Left ventricle myocardium inferior (tissue), 1 donor: Measurements from ENCODE around the gene CYRIA. TPM values are rescaled to one million over a fixed set of nuclear protein-coding genes. Genes with fewer than 3 reads are reported as not detected.
A peak's percentile ranks its signal among the peaks of the same experiment; 100 is the strongest.

Experiments used
- DNase-seq: peaks from one replicate; pipeline ENCODE4 v3.0.0-alpha.2; 2020
- H3K27ac ChIP-seq: fragments of 200-600 bp; replicated peaks from 2 replicates; pipeline ENCODE4 v1.8.0; 2021
- H3K27me3 ChIP-seq: fragments of 200-600 bp; 2 replicates; pipeline ENCODE4 v1.8.0; 2021; ENCODE audit warnings: low read depth
- H3K36me3 ChIP-seq: fragments of 200-600 bp; 2 replicates; pipeline ENCODE4 v1.8.0; 2021
- H3K4me1 ChIP-seq: fragments of 200-600 bp; 2 replicates; pipeline ENCODE4 v1.8.0; 2021
- H3K4me3 ChIP-seq: fragments of 200-600 bp; 2 replicates; pipeline ENCODE4 v1.8.0; 2021; ENCODE audit warnings: mild to moderate bottlenecking, moderate library complexity
- H3K9me3 ChIP-seq: fragments of 200-600 bp; replicated peaks from 2 replicates; pipeline ENCODE4 v1.8.0; 2021
- CTCF ChIP-seq: fragments of 200-600 bp; IDR thresholded peaks from 2 replicates; pipeline ENCODE4 v1.8.0; 2021; ENCODE audit warnings: antibody characterized with exemption, mild to moderate bottlenecking, borderline replicate concordance
- intact Hi-C: fragments of 100-400 bp; cut with micrococcal nuclease; formaldehyde crosslinking; loops from one replicate; pipeline ENCODE4 v1.11.0; 2022
- total RNA-seq: library from RNA; stranded (reverse); fragmentation: NEBNext Ultra II Directional; extraction: Animal tissue kit (Norgen Biotek cat#: 25700); gene quantifications from one replicate; pipeline ENCODE4 v1.2.1, GENCODE V29; 2021
- donor health status: DM: no; HTN: yes; CAD: no; lungs with severe emphysema.

The CYRIA gene
- total RNA-seq, 1 donor from 2014 or later, result 4.1 TPM

DNA sequence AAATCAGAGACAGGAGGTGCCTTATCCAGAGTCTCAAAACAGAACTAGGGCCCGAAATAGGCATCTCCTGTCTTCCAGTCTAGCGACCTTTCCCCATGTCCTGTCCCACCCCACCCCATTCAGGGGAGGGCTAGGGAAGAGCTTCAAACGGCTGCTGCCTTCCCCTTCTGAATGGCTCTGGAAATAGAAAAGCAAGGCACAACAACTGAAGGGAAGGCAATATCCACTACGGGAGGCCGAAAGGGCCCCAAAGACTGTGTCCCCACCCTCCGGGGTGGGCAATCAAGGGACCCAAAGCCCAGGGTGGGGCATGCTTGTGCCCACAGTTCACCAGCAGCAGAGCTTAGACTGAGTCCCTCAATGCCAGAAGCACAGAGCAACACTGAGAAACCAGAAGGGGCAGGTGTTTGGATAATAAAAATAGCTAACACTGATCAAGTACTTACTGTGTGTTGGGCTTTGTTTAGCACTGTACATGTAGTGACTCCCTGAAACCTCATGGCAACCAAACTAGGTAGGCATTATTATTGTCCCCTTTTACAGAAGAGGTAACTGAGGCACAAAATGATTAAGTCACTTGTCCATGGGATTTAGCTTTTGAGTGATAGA, 38.5 kb downstream of the CYRIA start:
- Histone ChIP-seq H3K36me3 (no peaks in the 10 kb centered on the region), H3K4me1 (peaks cover 73% of the 10 kb centered on the region), H3K27ac (peak overlapping the region; percentile 82), H3K9me3 (no peaks in the 10 kb centered on the region), H3K4me3 (no peak overlapping the region), H3K27me3 (peaks cover 3% of the 10 kb centered on the region)
- no peak for DNase-seq
- intact Hi-C loops, result no loop called here
- TF ChIP-seq CTCF, result no peak

DNA sequence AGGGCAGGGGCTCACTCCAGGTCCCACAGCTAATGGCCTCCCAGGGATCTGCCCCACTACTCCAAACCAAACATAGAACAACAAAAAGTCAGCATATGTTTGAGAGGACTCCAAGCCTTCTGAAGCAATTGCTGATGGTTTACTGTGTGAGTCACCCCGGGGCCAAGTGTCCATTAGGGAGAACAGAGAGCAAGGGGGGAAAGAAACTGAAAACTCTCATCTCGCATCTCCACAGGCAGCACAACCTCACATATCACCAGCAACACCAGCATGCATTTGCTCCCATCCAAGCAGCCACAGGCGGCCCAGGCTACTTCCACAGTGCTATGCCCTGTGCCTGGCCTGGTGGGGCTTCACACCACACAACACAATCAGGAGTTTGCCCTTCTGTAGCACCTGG, 39.1 kb downstream of the CYRIA start:
- H3K36me3 ChIP-seq, result no peaks in the 10 kb centered on the region
- peaks cover 72% of the 10 kb centered on the region for H3K4me1 ChIP-seq
- no peak overlapping the region for H3K4me3 ChIP-seq
- peak overlapping the region; percentile 82 for H3K27ac ChIP-seq
- H3K9me3 ChIP-seq, result no peaks in the 10 kb centered on the region
- intact Hi-C loops, result no loop called here
- TF ChIP-seq CTCF, result no peak
- no peaks in the 10 kb centered on the region for H3K27me3 ChIP-seq
- no peak for DNase-seq

DNA sequence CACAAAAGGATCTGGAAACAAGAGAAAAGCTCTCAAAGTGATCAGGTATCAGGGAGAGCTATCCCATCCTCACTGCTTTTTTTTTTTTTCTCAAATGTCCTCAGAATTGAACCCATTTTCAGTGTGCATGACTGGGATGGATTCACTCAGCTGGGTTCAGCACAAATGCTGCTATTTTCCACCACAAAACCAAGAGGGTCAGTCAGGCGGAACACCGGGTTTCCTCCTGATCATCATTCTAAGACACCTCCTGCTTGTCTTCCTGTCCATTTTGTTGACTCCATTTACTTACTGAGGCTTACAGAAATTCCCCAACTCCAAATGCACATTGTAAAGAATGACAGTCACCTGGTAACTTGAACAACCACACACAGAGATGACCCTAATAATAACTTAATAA, 39.9 kb downstream of the CYRIA start:
- intact Hi-C loops, result no loop called here
- Histone ChIP-seq H3K4me3 (no peak overlapping the region), H3K36me3 (peaks cover 6% of the 10 kb centered on the region), H3K27ac (peak overlapping the region; percentile 82), H3K9me3 (no peaks in the 10 kb centered on the region), H3K27me3 (no peaks in the 10 kb centered on the region), H3K4me1 (peaks cover 64% of the 10 kb centered on the region)
- TF ChIP-seq CTCF, result no peak
- DNase-seq, result no peak

DNA sequence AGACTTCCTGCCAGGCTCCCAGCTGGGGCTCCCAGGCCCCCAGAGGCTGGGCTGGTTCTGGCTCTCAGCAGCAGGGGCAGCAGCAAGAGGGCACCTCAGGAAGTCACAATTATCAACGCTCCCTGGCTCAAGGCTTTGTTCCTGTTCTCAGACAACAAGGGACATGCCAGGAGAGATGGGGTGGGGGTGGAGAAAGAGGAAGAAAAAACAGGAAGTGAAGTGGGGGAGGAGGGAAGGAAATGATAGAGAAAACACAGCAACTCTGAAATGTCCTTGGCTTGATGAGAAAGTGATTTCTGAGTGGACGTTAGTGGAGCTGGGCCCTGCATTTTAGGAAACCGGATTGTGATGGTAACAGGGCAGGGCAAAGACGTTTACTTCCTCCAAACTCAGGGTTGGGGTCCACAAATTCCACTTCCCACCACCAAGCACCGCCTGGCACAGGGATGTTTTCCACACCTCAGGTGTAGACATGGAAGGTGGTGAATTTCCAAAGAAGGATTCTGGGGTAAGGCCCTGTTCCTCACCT, 40.4 kb downstream of the CYRIA start:
- Histone ChIP-seq H3K4me3 (no peak overlapping the region), H3K9me3 (no peaks in the 10 kb centered on the region), H3K4me1 (peaks cover 60% of the 10 kb centered on the region), H3K27ac (peak overlapping the region; percentile 82), H3K27me3 (no peaks in the 10 kb centered on the region), H3K36me3 (peaks cover 11% of the 10 kb centered on the region)
- no peak for TF ChIP-seq CTCF
- no peak for DNase-seq
- intact Hi-C loops, result no loop called here

DNA sequence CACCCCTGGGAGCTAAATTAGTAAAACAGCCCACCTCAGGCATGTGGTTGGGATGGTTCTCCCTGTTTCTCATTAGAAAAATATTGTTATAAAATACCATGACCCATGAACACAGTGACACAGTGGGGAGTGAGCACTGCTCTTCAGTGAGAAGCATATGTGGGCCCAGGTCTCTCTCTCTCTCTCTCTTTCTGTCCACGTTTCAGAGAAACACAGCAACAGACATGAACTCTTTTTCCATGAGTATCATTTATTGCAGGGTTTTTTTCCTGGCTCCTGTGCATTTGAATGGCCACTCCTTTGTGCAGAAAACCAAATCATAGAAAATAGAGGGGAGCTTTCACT, 41.2 kb downstream of the CYRIA start:
- Histone ChIP-seq H3K4me3 (no peak overlapping the region), H3K9me3 (no peaks in the 10 kb centered on the region), H3K27me3 (no peaks in the 10 kb centered on the region), H3K27ac (peak overlapping the region; percentile 82), H3K36me3 (peaks cover 18% of the 10 kb centered on the region), H3K4me1 (peaks cover 54% of the 10 kb centered on the region)
- no peak for DNase-seq
- intact Hi-C loops, result no loop called here
- TF ChIP-seq CTCF, result no peak
